H1 (cell line): ENCODE data around the gene ATF3. TPM values are rescaled to one million over a fixed set of nuclear protein-coding genes. Genes with fewer than 3 reads are reported as not detected.

Source experiments
- ASH2L ChIP-seq: fragments of 200-600, 300-600 bp; sonication (generic); IDR thresholded peaks from one replicate; pipeline ENCODE4 v1.7.1; 2017; ENCODE audit warnings: low read length
- BCL11A ChIP-seq, 2 experiments: IDR thresholded peaks; one replicate each; pipeline ENCODE4 v1.6.1; 2011; ENCODE audit warnings: low read depth in 2 of 2, low read length in 2 of 2, mild to moderate bottlenecking in 2 of 2
- JUN ChIP-seq: IDR thresholded peaks from 2 replicates; pipeline ENCODE4 v1.6.1; 2011; ENCODE audit warnings: low read depth, mild to moderate bottlenecking, improper control_type of control experiment, low read length
- KDM1A ChIP-seq: fragments of 200-600, 300-600 bp; sonication (generic); IDR thresholded peaks from 2 replicates; pipeline ENCODE4 v1.7.1; 2016; ENCODE audit warnings: mild to moderate bottlenecking, low read length, borderline replicate concordance
- POLR2A ChIP-seq, 2 experiments: IDR thresholded peaks; 1 replicate in 1 of 2; 2 replicates in 1 of 2; pipeline ENCODE4 v1.6.1; 2011; ENCODE audit warnings: low read depth in 2 of 2, low read length in 2 of 2, mild to moderate bottlenecking in 2 of 2; ENCODE audit errors: control extremely low read depth in 1 of 2
- SIX5 ChIP-seq: IDR thresholded peaks from 2 replicates; pipeline ENCODE4 v1.6.1; 2011; ENCODE audit warnings: mild to moderate bottlenecking, low read depth, low read length
- SUZ12 ChIP-seq: fragments of 200-600 bp; sonication (generic); IDR thresholded peaks from 2 replicates; pipeline ENCODE4 v1.6.1; 2012; ENCODE audit warnings: mild to moderate bottlenecking, inconsistent platforms, low read length, moderate library complexity, mixed read lengths
- polyA plus RNA-seq, 7 experiments: library from polyadenylated mRNA; depleted of rRNA in 3 of 7; stranded (reverse) in 5 of 7; unstranded in 2 of 7; fragments of >200 nt in 5 of 7; fragments of 200-250 nt in 2 of 7; gene quantifications; 1 replicate in 5 of 7; 2 replicates in 1 of 7; 4 replicates in 1 of 7; pipeline versions ENCODE4 v1.2.1 to v1.2.3, GENCODE V29; 2011 to 2013; ENCODE audit warnings: missing spikeins in 2 of 7, mixed read lengths in 2 of 7
- total RNA-seq: library from RNA; stranded (reverse); fragmentation: NEBNext Ultra II Directional; extraction: Animal tissue kit (Norgen Biotek cat#: 25700); gene quantifications from 2 replicates; pipeline ENCODE4 v1.2.1, GENCODE V29; 2021

The ATF3 gene
- total and polyA plus RNA-seq, 2 of the 8 experiments (the other 6 are each of a cell fraction or from before 2014, with no cell fraction given), result 12.2 to 27.7 TPM

GRCh38 chr1:212620293-212620692, 11.7 kb downstream of the ATF3 start (continued):
- TF ChIP-seq BCL11A (IDR thresholded peaks at IDR 0.05; ENCODE audit: low read depth in 2 of 2, low read length in 2 of 2) (no peak), SUZ12 (no peak), JUN (no peak), SIX5 (no peak), KDM1A (no peak), POLR2A (IDR thresholded peaks at IDR 0.05; ENCODE audit: control extremely low read depth in 1 of 2, low read depth in 2 of 2, low read length in 2 of 2) (no peak), ASH2L (no peak)
- TF ChIP-seq, all 59 proteins: peak for 0
